ENCODE measurements around the gene SCAMP2.
"Not testable (repeated sequence)": the region's sequence is repeated elsewhere in the genome, so short reads cannot be mapped to it uniquely, and the experiment has no call there.

SCAMP2 gene

GRCh38 chr15:74889883-74890664 is 16.9 kb upstream of the SCAMP2 start, which contains the start of gene MPI:
MPI (plus strand) TSS chr15:74890042; CDS start chr15:74890074, 32 bp downstream.
- DNase-seq, result peak; percentile 83

- peak; percentile 38 for DNase-seq
These were observed 16.3 kb upstream of the SCAMP2 start for GRCh38 chr15:74889390-74889882.

GRCh38 chr15:74888716-74889115 is 15.6 kb upstream of the SCAMP2 start:
- DNase-seq, result no peak

GRCh38 chr15:74887537-74888193 is 14.5 kb upstream of the SCAMP2 start:
- DNase-seq, result not testable (repeated sequence)

- no peak for DNase-seq
These were observed 12.3 kb upstream of the SCAMP2 start for GRCh38 chr15:74885461-74885860.

GRCh38 chr15:74884428-74885223 is 11.5 kb upstream of the SCAMP2 start:
- no peak for DNase-seq

- no peak for DNase-seq
These were observed 9.4 kb upstream of the SCAMP2 start for GRCh38 chr15:74882528-74882927.

- DNase-seq, result no peak
These were observed 5.1 kb upstream of the SCAMP2 start for GRCh38 chr15:74878273-74878672.

- no peak for DNase-seq
These were observed 725 bp upstream of the SCAMP2 start for GRCh38 chr15:74873756-74874424.

- no peak for DNase-seq
These were observed 496 bp downstream of the SCAMP2 start for GRCh38 chr15:74872702-74873035.

- DNase-seq, result peak; percentile 54
These were observed 2.5 kb downstream of the SCAMP2 start for GRCh38 chr15:74870436-74871215.

GRCh38 chr15:74869726-74870407 is 3.3 kb downstream of the SCAMP2 start:
- DNase-seq, result peak; percentile 87

GRCh38 chr15:74869372-74869725 is 3.8 kb downstream of the SCAMP2 start:
- DNase-seq, result no peak

- peak; percentile 92 for DNase-seq
These were observed 5.1 kb downstream of the SCAMP2 start for GRCh38 chr15:74868059-74868458.

GRCh38 chr15:74867466-74868038 is 5.6 kb downstream of the SCAMP2 start:
- DNase-seq, result no peak

- no peak for DNase-seq
These were observed 7.1 kb downstream of the SCAMP2 start for GRCh38 chr15:74866090-74866489.

- no peak for DNase-seq
These were observed 7.8 kb downstream of the SCAMP2 start for GRCh38 chr15:74865316-74865715.

- no peak for DNase-seq
These were observed 8.9 kb downstream of the SCAMP2 start for GRCh38 chr15:74864296-74864695.

GRCh38 chr15:74863239-74864056 is 9.7 kb downstream of the SCAMP2 start:
- no peak for DNase-seq

GRCh38 chr15:74858369-74858740 is 14.8 kb downstream of the SCAMP2 start:
- DNase-seq, result no peak

All from inflammatory macrophage treated with lipopolysaccharide for 4 hours (primary cell).